T-helper 1 cell treated with Interleukin-12 subunit alpha and Interleukin-12 subunit beta and Interleukin-4 antibody, amounts not matched to agents 30 μg/mL and 1 μg/mL, for 36 hours (primary cell): ENCODE data around the gene ABCD1.

Source experiments
- H3K27ac Mint-ChIP-seq: one replicate; pipeline ENCODE4 v1.8.0; 2021; ENCODE audit warnings: mild to moderate bottlenecking, mixed read lengths
- H3K27me3 Mint-ChIP-seq: one replicate; pipeline ENCODE4 v1.8.0; 2021; ENCODE audit warnings: low read depth, mixed read lengths
- H3K36me3 Mint-ChIP-seq: one replicate; pipeline ENCODE4 v1.8.0; 2021; ENCODE audit warnings: low read depth, mixed read lengths
- H3K4me1 Mint-ChIP-seq: one replicate; pipeline ENCODE4 v1.8.0; 2021; ENCODE audit warnings: low read depth, mixed read lengths
- H3K4me3 Mint-ChIP-seq: one replicate; pipeline ENCODE4 v1.8.0; 2021; ENCODE audit warnings: mild to moderate bottlenecking, moderate library complexity, mixed read lengths
- H3K9me3 Mint-ChIP-seq: one replicate; pipeline ENCODE4 v1.8.0; 2021; ENCODE audit warnings: mixed read lengths

ABCD1 gene

GRCh38 chrX:153765138-153766079, 40.8 kb downstream of the ABCD1 start:
- no peaks in the 10 kb centered on the region for H3K36me3 Mint-ChIP-seq
- H3K4me1 Mint-ChIP-seq = peaks cover 6% of the 10 kb centered on the region
- H3K4me3 Mint-ChIP-seq = no peak overlapping the region
- no peaks in the 10 kb centered on the region for H3K9me3 Mint-ChIP-seq
- H3K27ac Mint-ChIP-seq = no peak overlapping the region
- H3K27me3 Mint-ChIP-seq = no peaks in the 10 kb centered on the region

- Mint-ChIP-seq H3K4me3 (no peak overlapping the region), H3K27me3 (no peaks in the 10 kb centered on the region), H3K9me3 (no peaks in the 10 kb centered on the region), H3K4me1 (peaks cover 6% of the 10 kb centered on the region), H3K27ac (no peak overlapping the region), H3K36me3 (no peaks in the 10 kb centered on the region)
Observed at GRCh38 chrX:153766098-153766817, 41.6 kb downstream of the ABCD1 start.

- Mint-ChIP-seq H3K27ac (no peak overlapping the region), H3K9me3 (no peaks in the 10 kb centered on the region), H3K4me3 (no peak overlapping the region), H3K36me3 (no peaks in the 10 kb centered on the region), H3K27me3 (no peaks in the 10 kb centered on the region), H3K4me1 (peaks cover 6% of the 10 kb centered on the region)
Observed at GRCh38 chrX:153766871-153767673, 42.4 kb downstream of the ABCD1 start.

GRCh38 chrX:153767674-153768055, 43.0 kb downstream of the ABCD1 start:
- Mint-ChIP-seq H3K4me3 (no peak overlapping the region), H3K36me3 (no peaks in the 10 kb centered on the region), H3K27me3 (no peaks in the 10 kb centered on the region), H3K27ac (no peak overlapping the region), H3K9me3 (no peaks in the 10 kb centered on the region), H3K4me1 (peaks cover 6% of the 10 kb centered on the region)

- Mint-ChIP-seq H3K4me3 (no peak overlapping the region), H3K27me3 (no peaks in the 10 kb centered on the region), H3K36me3 (no peaks in the 10 kb centered on the region), H3K9me3 (no peaks in the 10 kb centered on the region), H3K4me1 (peaks cover 6% of the 10 kb centered on the region), H3K27ac (no peak overlapping the region)
Observed at GRCh38 chrX:153768311-153769157, 43.9 kb downstream of the ABCD1 start.

GRCh38 chrX:153769158-153769864, 44.7 kb downstream of the ABCD1 start:
- no peak overlapping the region for H3K4me3 Mint-ChIP-seq
- no peaks in the 10 kb centered on the region for H3K9me3 Mint-ChIP-seq
- H3K36me3 Mint-ChIP-seq = no peaks in the 10 kb centered on the region
- H3K4me1 Mint-ChIP-seq = peaks cover 2% of the 10 kb centered on the region
- no peak overlapping the region for H3K27ac Mint-ChIP-seq
- no peaks in the 10 kb centered on the region for H3K27me3 Mint-ChIP-seq

GRCh38 chrX:153769865-153770600, 45.4 kb downstream of the ABCD1 start:
- Mint-ChIP-seq H3K4me1 (peaks cover 2% of the 10 kb centered on the region), H3K36me3 (no peaks in the 10 kb centered on the region), H3K9me3 (no peaks in the 10 kb centered on the region), H3K27ac (no peak overlapping the region), H3K4me3 (no peak overlapping the region), H3K27me3 (no peaks in the 10 kb centered on the region)

- H3K27ac Mint-ChIP-seq = no peak overlapping the region
- no peaks in the 10 kb centered on the region for H3K36me3 Mint-ChIP-seq
- peaks cover 2% of the 10 kb centered on the region for H3K4me1 Mint-ChIP-seq
- no peaks in the 10 kb centered on the region for H3K27me3 Mint-ChIP-seq
- H3K4me3 Mint-ChIP-seq = no peak overlapping the region
- no peaks in the 10 kb centered on the region for H3K9me3 Mint-ChIP-seq
Observed at GRCh38 chrX:153770601-153771414, 46.2 kb downstream of the ABCD1 start.

- no peaks in the 10 kb centered on the region for H3K36me3 Mint-ChIP-seq
- no peak overlapping the region for H3K4me3 Mint-ChIP-seq
- no peaks in the 10 kb centered on the region for H3K27me3 Mint-ChIP-seq
- H3K9me3 Mint-ChIP-seq = no peaks in the 10 kb centered on the region
- H3K4me1 Mint-ChIP-seq = peaks cover 1% of the 10 kb centered on the region
- H3K27ac Mint-ChIP-seq = no peak overlapping the region
Observed at GRCh38 chrX:153771415-153772315, 47.0 kb downstream of the ABCD1 start.

- Mint-ChIP-seq H3K4me1 (peaks cover 1% of the 10 kb centered on the region), H3K27ac (no peak overlapping the region), H3K4me3 (no peak overlapping the region), H3K27me3 (no peaks in the 10 kb centered on the region), H3K9me3 (no peaks in the 10 kb centered on the region), H3K36me3 (no peaks in the 10 kb centered on the region)
Observed at GRCh38 chrX:153772316-153773217, 47.9 kb downstream of the ABCD1 start.

GRCh38 chrX:153773218-153773611, 48.6 kb downstream of the ABCD1 start:
- H3K27ac Mint-ChIP-seq = no peak overlapping the region
- peaks cover 1% of the 10 kb centered on the region for H3K4me1 Mint-ChIP-seq
- H3K36me3 Mint-ChIP-seq = no peaks in the 10 kb centered on the region
- no peak overlapping the region for H3K4me3 Mint-ChIP-seq
- no peaks in the 10 kb centered on the region for H3K27me3 Mint-ChIP-seq
- H3K9me3 Mint-ChIP-seq = no peaks in the 10 kb centered on the region
